Stimulated activated CD8-positive, alpha-beta memory T cell treated with anti-CD3 and anti-CD28 coated beads, Interleukin-7, amount 100 ng/mL, for 4 hours (primary cell): ENCODE data around the gene RBM23.
"Not testable (repeated sequence)": the region's sequence is repeated elsewhere in the genome, so short reads cannot be mapped to it uniquely, and the experiment has no call there.

ENCODE experiments used
- DNase-seq, 2 donors: peaks; one replicate each; pipeline ENCODE4 v3.0.0-alpha.2; 2020; ENCODE audit warnings: low read depth in 2 of 2

RBM23 gene

DNA sequence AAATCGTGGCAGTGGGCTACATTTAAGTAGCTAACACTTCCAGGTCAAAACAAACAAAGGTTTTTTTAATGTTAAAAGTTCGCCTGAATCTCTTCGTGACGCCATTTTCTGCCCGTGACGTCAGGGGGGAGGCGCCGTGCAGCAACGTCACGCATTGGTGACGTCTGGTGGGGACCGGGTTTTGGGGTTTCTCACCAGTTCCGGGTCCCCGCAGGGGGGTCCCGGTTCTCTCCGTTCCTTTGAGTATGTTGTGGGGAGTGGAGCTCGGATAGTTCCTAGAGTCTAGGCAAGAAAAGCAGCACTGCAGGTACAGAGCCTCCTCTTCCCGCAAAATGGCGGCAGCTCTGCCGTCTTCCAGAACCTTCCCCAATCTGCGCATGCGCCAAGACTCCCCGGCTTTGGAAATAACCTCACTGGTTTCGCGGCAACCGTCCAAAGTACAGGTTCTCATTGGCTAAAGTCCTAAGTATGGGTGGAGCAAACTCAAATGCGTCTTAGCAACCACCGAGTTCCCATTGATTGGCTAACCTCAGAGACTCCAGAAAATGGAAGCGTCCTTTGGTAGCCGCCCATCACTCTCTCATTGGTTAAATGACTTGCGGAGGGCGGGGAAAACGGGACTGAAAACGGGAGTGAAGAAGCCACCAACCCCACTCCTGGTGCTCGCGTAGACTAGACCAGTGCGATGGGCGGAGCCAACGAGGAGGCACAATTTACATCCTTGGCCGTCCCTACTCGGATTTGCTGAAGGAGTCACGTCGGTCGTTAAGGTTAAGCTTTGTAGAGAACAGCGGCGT lies at the start of gene RBM23:
TSS of gene RBM23 (minus strand) at position 346 of the 797 bp plus-strand sequence.
- DNase-seq, result peak; percentile 98 to 100

DNA sequence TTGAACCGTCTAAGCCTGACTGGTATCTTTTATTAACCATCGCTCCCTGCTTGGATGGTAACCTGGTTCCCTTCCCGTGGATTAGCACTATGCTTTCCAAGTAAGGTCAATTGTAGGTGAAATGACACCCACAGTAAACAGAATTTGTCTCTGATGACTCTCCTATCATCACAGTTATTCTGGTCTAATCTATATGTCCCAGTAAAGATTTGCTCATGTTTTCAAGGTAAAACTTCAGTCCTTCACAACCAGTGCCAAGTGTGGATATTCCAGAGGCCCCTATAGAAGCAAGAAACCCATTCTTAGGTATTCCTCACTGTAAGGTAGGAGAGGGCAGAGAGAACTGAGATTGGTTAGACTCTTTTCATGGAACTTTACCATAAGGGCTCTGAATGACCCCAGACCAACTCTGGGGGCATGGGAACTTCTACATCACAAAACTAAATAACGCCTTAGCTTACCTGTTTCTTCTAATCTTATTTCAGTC lies 47.9 kb upstream of the RBM23 start:
- DNase-seq, result no peak

DNA sequence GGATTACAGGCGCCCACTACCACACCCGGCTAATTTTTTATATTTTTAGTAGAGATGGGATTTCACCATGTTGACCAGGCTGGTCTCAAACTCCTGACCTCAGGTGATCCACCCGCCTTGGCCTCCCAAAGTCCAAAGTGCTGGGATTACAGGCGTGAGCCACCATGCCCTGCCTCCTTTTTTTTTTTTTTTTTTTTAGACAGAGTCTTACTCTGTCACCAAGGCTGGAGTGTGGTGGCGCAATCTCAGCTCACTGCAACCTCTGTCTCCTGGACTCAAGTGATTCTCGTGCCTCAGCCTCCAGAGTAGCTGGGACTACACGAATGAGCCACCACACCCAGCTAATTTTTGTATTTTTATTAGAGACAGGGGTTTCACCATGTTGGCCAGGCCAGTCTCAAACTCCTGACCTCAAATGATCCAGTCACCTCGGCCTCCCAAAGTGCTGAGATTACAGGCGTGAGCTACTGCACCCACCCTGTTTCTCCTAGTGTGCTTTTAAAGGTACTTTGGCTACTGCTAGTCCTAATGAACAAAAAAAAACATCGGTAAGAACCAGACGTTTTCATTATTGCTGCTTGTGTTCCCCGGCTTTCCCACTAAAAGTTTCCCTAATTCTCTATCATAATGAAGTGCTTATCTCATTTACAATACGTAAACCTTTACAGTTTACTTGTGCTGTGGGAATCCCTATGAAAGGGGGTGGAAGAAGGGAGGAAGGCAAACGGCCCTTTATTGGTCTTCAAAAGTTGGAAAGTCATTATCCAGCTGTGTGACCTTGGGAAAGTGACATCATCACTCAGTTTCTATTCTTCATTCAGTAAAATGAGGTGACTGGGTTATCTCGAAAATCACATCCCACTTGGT lies 47.2 kb upstream of the RBM23 start:
- DNase-seq, result not testable (repeated sequence)

DNA sequence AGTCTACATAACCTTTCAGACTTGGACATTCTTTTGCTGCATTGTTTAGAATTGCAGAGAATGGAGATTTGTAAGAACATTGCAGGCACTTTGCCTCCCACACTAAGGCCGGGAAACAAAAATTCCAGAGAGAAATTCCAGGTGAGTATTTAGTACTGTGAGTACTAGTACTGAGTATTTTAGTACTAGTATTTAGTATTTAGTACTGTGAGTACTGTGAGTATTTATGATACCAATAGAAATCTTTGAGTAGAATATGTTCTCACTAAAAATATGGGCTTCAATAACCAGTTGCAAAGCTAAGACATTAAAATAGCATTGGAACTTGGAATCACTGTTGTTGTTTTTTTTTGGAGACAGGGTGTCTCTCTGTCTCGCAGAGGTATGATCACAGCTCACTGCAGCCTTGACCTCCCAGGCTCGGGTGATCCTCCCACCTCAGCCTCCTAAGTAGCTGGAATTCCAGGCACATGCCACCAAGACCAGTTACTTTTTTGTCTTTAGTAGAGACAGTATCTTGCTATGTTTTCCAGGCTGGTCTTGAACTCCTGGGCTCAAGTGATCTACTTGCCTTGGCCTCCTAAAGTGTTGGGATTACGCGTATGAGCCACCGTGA lies 43.2 kb upstream of the RBM23 start:
- no peak for DNase-seq

DNA sequence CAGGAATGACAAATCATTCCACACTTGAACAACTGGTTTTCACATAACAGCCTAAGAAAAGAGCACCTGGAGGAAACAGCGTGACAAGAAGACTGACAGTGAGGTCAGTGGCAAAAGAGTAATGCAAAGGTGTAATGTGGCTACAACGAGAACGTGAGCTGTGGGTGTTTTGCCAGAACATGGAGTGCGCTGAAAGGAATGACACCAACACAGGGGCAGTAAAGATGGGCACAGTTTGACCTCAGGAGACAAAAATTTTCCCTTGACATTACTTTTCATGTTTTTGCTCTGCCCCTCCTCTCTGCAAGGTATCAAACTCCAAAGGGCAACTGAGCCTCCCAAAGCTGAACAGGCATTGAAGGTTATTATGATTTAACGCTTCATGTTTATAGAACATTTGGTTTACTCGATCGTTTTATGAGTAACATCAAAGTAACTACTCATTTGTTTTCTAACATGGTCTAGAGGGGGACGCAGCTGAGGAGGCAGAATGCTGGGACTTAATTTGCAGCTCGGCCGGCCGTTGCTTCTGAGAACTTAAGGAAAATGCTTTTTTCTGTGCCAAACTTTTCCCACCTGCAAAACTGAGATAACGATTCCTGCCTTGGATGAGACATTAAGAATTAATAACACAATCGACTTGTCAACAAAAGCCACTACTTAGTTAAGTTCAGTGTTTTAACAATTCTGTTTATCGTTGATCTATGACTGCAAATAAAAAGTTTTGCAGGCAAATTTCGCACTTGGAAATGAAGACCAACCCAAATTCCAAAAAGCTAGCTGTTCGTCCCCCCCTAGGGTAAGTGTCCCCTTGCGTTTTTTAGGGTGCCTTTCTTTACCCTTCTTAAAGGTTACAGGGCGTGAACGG lies 37.0 kb upstream of the RBM23 start:
- DNase-seq, result no peak

DNA sequence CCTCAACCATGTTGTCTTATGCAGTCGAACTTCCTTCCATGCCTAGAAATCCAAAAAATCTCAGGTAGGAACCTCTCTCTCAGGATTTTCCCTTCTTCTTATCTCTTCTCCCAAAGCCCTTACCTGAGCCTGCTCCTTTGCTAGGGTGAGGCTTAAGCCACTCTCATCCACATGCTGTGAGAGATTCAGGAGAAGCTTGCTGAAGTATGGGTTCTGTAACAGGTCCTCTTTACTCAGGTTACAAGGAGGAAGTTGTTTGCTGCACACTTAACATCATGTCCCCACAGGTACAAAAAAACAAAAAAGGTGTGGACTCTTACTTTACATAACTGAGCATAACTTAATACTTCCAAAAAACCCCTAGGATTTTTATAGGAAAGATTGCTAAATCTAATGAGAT lies 33.5 kb upstream of the RBM23 start:
- DNase-seq, result no peak

DNA sequence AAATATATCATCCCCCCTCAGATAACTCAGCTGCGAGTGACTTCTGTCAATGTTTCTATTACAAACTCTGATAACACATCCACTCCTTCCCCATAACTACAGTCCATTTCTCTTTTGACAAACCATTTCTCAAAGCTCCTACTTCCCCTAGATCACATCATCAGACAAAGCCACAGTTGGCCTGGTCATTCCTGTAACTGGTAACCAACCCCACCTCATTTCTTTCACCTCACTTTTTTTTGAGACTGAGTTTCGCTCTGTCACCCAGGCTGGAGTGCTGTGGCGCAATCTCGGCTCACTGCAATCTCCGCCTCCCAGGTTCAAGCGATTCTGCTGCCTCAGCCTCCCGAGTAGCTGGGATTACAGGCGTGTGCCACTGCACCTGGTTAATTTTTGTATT lies 32.8 kb upstream of the RBM23 start:
- not testable (repeated sequence) for DNase-seq

DNA sequence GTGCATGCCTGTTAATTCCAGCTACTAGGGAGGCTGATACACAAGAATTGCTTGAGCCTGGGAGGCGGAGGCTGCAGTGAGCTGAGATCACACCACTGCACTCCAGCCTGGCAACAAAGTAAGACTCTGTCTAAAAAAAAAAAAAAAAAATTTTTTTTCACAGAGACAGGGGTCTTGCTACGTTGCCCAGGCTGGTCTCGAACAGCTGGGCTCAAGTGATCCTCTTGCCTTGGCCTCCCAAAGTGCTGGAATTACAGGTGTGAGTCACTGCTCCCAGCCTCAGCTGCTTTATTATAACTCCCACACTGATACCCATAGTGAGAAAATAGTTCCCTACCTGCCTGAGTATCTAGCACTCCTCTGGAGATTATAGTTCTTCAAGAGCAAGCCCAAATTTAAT lies 26.7 kb upstream of the RBM23 start:
- no peak for DNase-seq

DNA sequence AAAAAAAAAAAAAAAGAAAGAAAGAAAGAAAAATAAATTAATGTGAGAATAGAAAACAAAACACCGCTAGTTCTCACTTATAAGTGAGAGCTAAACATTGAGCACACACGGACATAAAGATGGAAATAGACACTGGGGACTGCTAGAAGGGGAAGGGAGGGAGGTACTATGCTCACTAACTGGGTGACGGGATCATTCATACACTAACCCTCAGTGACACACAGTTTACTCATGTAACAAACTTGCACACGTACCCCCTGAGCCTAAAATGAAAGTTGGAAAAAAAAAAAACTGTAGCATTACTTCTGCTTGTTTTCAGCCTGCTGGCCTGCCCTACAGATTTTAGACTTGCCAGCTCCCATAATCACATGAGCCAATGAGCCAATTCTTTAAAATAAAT lies 20.7 kb upstream of the RBM23 start:
- DNase-seq, result no peak

DNA sequence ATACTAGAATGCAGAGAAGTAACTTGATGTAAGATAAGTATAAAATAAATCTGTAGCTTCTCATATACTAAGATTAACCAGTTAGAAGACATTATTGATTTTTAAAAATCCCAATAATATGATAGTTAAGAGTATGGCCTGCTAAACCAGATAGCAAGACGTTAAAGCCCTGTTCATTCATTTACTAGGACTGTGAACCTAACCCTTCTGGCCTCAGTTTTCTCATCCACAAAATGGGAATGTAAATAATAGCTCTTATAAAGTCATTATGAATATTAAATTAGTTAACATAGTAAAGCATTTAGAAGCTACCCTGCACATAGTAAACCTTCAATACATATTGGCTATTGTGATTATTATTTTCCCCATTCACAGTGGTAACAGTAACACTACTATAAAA lies 16.2 kb upstream of the RBM23 start:
- no peak for DNase-seq

DNA sequence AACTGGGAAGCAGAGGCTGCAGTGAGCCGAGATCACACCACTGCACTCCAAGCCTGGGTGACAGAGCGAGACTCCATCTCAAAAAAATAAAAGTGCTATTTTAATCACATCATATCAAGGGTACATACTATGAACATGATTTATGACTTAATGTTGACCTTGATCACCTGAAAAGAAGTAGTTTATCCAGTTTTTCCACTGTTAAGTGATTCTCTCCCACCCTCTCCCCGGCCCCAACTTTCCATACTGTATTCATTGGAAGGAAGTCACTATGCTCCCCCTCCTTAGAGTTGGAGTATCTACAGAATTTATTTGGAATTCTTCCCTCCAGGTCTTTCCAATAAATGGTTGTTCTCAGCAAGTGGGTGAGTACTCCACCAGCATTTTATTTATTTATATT lies 13.2 kb upstream of the RBM23 start:
- DNase-seq, result no peak

DNA sequence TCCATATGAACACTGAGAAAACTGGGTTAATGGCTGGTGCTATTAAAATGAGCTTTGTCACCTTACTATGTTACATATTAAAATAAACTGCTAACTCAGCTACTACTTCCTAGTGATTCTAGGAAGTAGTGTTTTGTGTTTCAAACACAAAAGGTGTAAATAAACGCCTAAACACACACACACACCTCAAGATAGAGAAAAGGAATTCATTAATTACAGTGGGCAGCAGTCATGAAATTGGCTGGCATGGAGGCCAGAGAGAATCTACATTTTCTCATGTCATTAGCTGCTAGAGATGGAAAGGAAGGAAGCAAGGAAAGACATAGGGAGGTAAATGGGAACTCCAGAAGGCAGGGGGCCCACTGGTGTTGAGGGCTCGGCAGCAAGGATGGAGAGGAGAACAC lies 11.0 kb upstream of the RBM23 start:
- no peak for DNase-seq

DNA sequence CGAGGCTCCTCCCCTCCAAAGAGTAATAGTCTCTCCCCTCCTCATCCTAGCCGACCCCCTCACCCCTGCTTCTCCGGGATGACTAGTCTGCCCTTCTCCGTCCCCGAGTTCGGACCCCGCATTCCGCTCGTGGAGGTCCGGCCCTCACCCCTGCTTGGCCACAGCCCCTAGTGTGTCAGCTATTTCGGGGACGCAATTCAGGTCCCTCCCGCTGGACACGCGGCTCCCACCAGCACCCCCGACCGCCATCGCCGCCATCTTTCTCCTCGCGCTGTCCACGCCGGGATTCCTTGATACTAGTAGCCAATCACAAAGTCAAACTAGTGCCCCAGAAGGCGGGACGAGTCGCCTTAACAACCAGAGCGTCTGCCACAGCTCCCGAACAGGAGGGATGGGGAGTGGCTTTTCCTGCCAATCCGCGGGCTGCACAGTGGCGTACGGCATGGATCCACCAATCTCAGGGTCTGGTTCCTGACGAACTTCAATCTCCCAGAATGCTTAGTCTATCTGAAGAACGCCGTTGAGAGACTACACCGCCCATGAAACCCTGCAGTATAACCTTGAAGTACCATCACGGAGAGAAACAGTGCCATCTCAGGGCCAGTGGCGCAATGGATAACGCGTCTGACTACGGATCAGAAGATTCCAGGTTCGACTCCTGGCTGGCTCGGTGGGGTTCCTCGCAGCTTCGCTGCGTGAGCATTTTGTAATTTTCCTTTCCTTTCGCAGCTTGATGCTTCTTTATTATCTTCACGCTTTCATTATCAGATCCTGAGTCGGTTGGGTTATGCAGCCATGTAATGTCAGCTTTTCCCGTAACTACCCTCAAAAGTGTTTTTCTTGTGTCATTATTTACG lies 10.4 kb upstream of the RBM23 start, which contains the start of gene PRMT5:
TSS of gene PRMT5 (minus strand) at position 273 of the 857 bp plus-strand sequence. CDS start at position 258, 15 bp downstream.
- DNase-seq, result peak; percentile 96 to 97

DNA sequence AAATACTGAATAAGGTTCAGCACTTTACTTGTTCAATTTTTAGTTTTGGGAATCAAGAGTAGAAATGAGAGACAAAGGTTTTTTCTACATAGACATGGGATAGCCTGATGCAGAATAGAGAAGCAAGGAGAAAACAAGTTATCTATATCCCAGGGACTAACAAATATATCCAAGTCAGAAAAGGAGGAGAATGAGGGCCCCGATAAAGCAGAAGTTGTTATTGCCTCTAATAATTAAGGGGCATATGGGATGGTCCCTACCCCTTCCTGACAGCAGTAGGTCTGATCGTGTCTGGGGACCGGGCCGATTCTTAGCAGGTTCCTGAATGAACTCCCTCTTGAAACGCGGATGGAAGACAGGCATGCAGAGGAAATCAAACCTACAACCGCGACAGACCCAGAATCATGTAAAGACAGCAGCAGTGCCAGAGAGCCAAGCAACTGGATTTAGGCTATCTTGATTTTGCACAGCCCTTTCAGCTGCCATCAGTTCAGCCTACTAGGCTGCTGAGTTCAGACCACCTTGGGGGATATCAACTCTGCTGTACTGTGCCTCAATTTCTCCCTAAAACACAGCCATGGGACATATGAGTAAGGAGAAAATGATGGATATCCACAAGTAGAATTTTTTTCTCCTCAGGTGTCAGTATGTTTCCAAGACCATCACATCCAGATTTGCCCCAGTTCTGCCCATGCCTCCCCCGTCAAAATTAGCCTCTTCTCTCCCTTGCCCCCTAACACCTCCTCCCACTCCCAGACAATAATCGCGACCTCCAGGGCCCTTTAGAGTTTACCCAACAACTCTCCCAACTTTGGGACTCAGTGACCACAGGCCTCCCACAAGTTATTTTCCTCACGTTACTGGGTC lies 9.5 kb upstream of the RBM23 start:
- DNase-seq, result no peak

DNA sequence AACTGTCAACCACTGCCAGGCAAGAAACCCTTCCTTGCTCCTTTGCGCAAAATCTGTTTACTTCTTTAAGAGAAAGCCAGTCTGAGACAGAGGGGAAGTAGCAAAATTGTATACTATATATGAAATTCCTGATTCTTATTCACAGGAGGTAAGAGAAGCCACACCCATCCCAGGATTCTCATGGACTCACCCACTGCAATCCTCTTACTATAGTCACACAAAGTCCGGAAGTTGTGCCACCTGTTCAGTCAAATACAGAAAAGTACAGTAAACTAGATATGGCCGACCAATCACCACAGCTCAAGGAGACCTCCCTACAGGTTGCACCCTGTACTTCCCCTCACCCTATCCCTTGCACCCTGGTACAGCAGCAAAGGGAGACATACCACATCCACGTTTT lies 7.4 kb upstream of the RBM23 start:
- DNase-seq, result no peak

DNA sequence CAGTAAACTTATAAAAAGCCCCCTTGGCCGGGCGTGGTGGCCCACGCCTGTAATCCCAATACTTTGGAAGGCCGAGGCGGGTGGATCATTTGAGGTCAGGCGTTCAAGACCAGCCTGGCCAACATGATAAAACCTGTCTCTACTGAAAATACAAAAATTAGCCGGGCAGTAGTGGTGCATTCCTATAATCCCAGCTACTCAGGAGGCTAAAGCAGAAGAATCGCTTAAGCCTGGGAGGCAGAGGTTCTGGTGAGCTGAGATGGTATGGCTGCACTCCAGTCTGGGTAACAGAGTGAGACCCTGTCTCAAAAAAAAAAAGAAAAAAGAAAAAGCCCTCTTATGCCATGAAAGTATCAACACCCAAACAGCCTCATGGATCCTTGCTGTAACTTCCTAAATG lies 6.6 kb upstream of the RBM23 start:
- DNase-seq, result no peak

DNA sequence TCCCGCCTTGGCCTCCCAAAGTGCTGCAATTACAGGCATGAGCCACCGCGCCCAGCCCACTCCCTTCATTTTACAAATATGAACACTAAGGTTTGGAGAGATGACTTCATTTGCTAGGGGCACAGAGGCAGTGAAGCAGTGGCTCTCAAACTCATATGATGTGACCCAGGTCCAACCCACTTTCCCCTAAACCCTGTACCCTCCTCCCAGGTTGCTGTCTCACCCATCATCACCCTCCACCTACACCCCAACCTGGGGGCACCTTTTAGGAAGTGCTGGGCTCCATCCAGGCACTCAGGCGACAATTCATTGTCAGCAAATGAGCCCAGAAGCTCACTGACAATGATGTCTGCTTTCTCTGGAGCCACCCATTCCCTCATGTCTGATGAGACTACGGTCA lies 4.8 kb upstream of the RBM23 start:
- DNase-seq, result no peak

DNA sequence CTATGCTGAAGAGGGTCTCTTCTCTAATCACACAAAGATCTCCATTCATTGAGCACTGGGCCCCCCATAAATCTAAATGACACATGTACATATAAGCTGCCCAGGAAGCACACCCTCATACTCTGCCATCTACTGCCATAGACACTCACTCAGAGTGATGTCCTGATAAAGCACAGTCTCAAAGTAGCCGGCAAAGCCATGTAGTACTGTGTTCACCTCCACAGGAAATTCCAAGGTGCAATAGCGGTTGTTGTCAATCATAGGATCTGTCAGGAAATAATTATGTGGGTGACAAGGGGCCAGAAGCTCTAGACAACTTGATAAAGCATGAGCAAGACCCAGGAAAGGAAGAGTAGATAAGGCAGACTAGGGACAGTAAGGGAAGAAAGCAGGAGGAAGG lies 3.3 kb upstream of the RBM23 start:
- DNase-seq, result no peak

DNA sequence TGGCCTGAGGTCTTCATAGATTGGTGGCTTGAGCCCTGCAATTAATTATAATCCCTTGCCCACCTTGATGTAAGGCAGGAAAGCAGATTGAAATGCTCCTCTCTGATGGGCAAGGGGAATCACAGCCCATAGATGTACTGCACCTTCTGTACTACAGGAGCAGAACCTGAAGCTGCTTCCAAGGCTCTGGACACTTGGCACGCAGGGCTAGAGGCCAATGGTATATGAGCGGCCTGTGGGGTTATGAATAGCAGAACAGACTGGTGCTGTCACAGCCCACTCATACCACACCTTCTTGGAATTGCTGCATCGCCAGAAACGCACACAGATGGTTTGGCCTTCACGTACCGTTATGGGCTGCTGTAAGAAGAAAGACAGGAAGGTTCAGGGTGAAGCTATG lies 1.7 kb upstream of the RBM23 start:
- no peak for DNase-seq

DNA sequence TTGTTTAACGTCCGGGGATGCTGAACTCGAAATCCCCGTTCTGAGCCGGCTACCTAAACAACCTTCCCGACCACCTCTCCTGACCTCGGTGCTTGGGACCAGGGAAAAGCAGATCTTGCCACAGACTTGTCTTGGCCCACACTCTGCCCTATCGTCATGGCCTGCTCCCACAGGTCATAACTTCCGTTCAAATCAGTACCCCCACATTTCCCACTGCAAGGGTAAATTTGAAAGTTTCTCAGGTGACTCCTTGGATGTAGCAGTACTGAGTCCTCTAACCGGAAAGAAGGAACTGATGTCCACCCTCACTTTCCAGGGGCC lies 612 bp upstream of the RBM23 start:
- DNase-seq, result no peak
